NCI-H2227 (cell line): ENCODE results near the gene FRAS1.
"Not testable (repeated sequence)": the region's sequence is repeated elsewhere in the genome, so short reads cannot be mapped to it uniquely, and the experiment has no call there.

Source experiments
- DNase-seq: peaks from one replicate; lab custom pipeline; 2025; ENCODE audit not compliant: unreplicated experiment; lab: John Stamatoyannopoulos, UW

Gene FRAS1

GRCh38 chr4:78483811-78484210, 426.7 kb downstream of the FRAS1 start:
- no peak for DNase-seq

- DNase-seq, result no peak
Observed at GRCh38 chr4:78484574-78484973, 427.5 kb downstream of the FRAS1 start.

- no peak for DNase-seq
Observed at GRCh38 chr4:78493731-78494130, 436.6 kb downstream of the FRAS1 start.

GRCh38 chr4:78496021-78496643, 439.0 kb downstream of the FRAS1 start:
- DNase-seq, result no peak

GRCh38 chr4:78506260-78506659, 449.1 kb downstream of the FRAS1 start:
- not testable (repeated sequence) for DNase-seq

- DNase-seq, result no peak
Observed at GRCh38 chr4:78509043-78509442, 451.9 kb downstream of the FRAS1 start.

- no peak for DNase-seq
Observed at GRCh38 chr4:78510108-78510507, 453.0 kb downstream of the FRAS1 start.

- no peak for DNase-seq
Observed at GRCh38 chr4:78510681-78511080, 453.6 kb downstream of the FRAS1 start.

GRCh38 chr4:78512357-78512920, 455.3 kb downstream of the FRAS1 start:
- no peak for DNase-seq

- DNase-seq, result no peak
Observed at GRCh38 chr4:78513411-78513975, 456.4 kb downstream of the FRAS1 start.

- DNase-seq, result peak; percentile 0
Observed at GRCh38 chr4:78517050-78517652, 460.0 kb downstream of the FRAS1 start.

- DNase-seq, result no peak
Observed at GRCh38 chr4:78518561-78518960, 461.4 kb downstream of the FRAS1 start.

- no peak for DNase-seq
Observed at GRCh38 chr4:78519962-78520361, 462.8 kb downstream of the FRAS1 start.

- DNase-seq, result no peak
Observed at GRCh38 chr4:78520808-78521226, 463.7 kb downstream of the FRAS1 start.

GRCh38 chr4:78524009-78524408, 466.9 kb downstream of the FRAS1 start:
- DNase-seq, result no peak

- no peak for DNase-seq
Observed at GRCh38 chr4:78525559-78525958, 468.4 kb downstream of the FRAS1 start.

GRCh38 chr4:78527103-78527502, 470.0 kb downstream of the FRAS1 start:
- DNase-seq, result no peak

- no peak for DNase-seq
Observed at GRCh38 chr4:78527555-78527954, 470.4 kb downstream of the FRAS1 start.

- DNase-seq, result no peak
Observed at GRCh38 chr4:78528327-78528726, 471.2 kb downstream of the FRAS1 start.

- DNase-seq, result no peak
Observed at GRCh38 chr4:78529569-78530209, 472.6 kb downstream of the FRAS1 start.

GRCh38 chr4:78532046-78532445, 474.9 kb downstream of the FRAS1 start:
- no peak for DNase-seq

- DNase-seq, result no peak
Observed at GRCh38 chr4:78533854-78534253, 476.7 kb downstream of the FRAS1 start.
